K562 (cell line): ENCODE results near the gene DPH7.

ENCODE experiments used
- CTBP1 ChIP-seq: fragments of 450-650 bp; IDR thresholded peaks from 2 replicates; pipeline ENCODE4 v1.6.1; 2016; ENCODE audit warnings: borderline replicate concordance
- EP300 ChIP-seq: IDR thresholded peaks from 2 replicates; pipeline ENCODE4 v1.6.1; 2012; ENCODE audit warnings: low read length, improper control_type of control experiment
- ETS1 ChIP-seq: conservative IDR thresholded peaks from 2 replicates; pipeline ENCODE4 v1.6.1; 2011; ENCODE audit warnings: low read depth, mild to moderate bottlenecking, low read length; ENCODE audit not compliant: control insufficient read depth
- FOXA1 ChIP-seq: fragments of 450-650 bp; IDR thresholded peaks from 2 replicates; pipeline ENCODE4 v1.6.1; 2016; ENCODE audit warnings: mild to moderate bottlenecking, borderline replicate concordance
- POLR2A ChIP-seq: fragments of 450-650 bp; conservative IDR thresholded peaks from 2 replicates; pipeline ENCODE4 v1.6.1; 2016
- TF ChIP-seq, protein P1 (sequence below), 3 experiments: IDR thresholded peaks in 2 of 3; conservative IDR thresholded peaks in 1 of 3; 2 replicates each; pipeline ENCODE4 v1.5.1; 2011 to 2012; ENCODE audit warnings: low read length in 3 of 3, mild to moderate bottlenecking in 3 of 3, control low read depth in 2 of 3, improper control_type of control experiment in 1 of 3, inconsistent platforms in 1 of 3, low read depth in 1 of 3, mixed read lengths in 1 of 3, moderate library complexity in 1 of 3; ENCODE audit not compliant: insufficient read depth in 2 of 3
- TF ChIP-seq, protein P2 (sequence below): fragments of 450-650 bp; IDR thresholded peaks from 2 replicates; pipeline ENCODE4 v1.6.1; 2016; ENCODE audit warnings: low read depth
- TF ChIP-seq, protein P3 (sequence below): sonication (generic); formaldehyde crosslinking; IDR thresholded peaks from 2 replicates; pipeline ENCODE4 v1.8.1; 2022; ENCODE audit warnings: missing genetic modification reagents

DNA sequence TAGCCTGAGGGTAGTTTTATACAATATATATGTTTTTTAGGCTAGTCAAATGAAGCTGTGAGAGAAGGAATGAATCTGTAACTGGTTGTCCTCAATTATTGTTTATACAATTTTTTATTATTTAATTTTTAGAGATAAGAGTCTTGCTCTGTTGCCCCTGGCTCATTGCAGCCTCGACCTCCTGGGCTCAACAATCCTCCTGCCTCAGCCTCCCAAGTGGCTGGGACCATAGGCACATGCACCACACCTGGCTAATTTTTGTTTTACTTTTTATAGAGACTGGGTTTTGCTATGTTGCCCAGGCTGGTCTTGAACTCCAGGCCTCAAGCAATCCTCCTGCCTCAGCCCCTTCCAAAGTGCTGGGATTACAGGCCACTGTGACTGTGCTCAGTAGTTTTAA lies 24.4 kb downstream of the DPH7 start:
- no peak for TF ChIP-seq FOXA1
- TF ChIP-seq, protein P1, sequence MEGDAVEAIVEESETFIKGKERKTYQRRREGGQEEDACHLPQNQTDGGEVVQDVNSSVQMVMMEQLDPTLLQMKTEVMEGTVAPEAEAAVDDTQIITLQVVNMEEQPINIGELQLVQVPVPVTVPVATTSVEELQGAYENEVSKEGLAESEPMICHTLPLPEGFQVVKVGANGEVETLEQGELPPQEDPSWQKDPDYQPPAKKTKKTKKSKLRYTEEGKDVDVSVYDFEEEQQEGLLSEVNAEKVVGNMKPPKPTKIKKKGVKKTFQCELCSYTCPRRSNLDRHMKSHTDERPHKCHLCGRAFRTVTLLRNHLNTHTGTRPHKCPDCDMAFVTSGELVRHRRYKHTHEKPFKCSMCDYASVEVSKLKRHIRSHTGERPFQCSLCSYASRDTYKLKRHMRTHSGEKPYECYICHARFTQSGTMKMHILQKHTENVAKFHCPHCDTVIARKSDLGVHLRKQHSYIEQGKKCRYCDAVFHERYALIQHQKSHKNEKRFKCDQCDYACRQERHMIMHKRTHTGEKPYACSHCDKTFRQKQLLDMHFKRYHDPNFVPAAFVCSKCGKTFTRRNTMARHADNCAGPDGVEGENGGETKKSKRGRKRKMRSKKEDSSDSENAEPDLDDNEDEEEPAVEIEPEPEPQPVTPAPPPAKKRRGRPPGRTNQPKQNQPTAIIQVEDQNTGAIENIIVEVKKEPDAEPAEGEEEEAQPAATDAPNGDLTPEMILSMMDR (IDR thresholded peaks at IDR 0.05 in 2 of 3, conservative IDR thresholded peaks at IDR 0.05 in 1 of 3; ENCODE audit: insufficient read depth in 2 of 3, low read depth in 1 of 3, low read length in 3 of 3) = no peak
- TF ChIP-seq CTBP1 = no peak
- TF ChIP-seq, protein P2, sequence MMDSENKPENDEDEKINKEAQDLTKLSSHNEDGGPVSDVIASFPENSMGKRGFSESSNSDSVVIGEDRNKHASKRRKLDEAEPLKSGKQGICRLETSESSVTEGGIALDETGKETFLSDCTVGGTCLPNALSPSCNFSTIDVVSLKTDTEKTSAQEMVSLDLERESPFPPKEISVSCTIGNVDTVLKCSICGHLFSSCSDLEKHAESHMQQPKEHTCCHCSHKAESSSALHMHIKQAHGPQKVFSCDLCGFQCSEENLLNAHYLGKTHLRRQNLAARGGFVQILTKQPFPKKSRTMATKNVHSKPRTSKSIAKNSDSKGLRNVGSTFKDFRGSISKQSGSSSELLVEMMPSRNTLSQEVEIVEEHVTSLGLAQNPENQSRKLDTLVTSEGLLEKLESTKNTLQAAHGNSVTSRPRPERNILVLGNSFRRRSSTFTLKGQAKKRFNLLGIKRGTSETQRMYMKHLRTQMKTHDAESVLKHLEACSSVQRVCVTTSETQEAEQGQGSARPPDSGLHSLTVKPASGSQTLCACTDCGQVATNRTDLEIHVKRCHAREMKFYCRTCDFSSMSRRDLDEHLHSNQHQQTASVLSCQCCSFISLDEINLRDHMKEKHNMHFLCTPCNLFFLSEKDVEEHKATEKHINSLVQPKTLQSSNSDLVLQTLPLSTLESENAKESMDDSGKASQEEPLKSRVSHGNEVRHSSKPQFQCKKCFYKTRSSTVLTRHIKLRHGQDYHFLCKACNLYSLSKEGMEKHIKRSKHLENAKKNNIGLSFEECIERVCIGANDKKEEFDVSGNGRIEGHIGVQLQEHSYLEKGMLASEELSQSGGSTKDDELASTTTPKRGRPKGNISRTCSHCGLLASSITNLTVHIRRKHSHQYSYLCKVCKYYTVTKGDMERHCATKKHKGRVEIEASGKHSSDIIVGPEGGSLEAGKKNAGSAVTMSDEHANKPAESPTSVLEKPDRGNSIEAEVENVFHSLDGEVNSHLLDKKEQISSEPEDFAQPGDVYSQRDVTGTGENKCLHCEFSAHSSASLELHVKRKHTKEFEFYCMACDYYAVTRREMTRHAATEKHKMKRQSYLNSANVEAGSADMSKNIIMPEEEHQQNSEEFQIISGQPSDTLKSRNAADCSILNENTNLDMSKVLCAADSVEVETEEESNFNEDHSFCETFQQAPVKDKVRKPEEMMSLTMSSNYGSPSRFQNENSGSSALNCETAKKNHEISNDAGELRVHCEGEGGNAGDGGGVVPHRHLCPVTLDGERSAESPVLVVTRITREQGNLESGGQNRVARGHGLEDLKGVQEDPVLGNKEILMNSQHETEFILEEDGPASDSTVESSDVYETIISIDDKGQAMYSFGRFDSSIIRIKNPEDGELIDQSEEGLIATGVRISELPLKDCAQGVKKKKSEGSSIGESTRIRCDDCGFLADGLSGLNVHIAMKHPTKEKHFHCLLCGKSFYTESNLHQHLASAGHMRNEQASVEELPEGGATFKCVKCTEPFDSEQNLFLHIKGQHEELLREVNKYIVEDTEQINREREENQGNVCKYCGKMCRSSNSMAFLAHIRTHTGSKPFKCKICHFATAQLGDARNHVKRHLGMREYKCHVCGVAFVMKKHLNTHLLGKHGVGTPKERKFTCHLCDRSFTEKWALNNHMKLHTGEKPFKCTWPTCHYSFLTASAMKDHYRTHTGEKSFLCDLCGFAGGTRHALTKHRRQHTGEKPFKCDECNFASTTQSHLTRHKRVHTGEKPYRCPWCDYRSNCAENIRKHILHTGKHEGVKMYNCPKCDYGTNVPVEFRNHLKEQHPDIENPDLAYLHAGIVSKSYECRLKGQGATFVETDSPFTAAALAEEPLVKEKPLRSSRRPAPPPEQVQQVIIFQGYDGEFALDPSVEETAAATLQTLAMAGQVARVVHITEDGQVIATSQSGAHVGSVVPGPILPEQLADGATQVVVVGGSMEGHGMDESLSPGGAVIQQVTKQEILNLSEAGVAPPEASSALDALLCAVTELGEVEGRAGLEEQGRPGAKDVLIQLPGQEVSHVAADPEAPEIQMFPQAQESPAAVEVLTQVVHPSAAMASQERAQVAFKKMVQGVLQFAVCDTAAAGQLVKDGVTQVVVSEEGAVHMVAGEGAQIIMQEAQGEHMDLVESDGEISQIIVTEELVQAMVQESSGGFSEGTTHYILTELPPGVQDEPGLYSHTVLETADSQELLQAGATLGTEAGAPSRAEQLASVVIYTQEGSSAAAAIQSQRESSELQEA = no peak
- TF ChIP-seq, protein P3, sequence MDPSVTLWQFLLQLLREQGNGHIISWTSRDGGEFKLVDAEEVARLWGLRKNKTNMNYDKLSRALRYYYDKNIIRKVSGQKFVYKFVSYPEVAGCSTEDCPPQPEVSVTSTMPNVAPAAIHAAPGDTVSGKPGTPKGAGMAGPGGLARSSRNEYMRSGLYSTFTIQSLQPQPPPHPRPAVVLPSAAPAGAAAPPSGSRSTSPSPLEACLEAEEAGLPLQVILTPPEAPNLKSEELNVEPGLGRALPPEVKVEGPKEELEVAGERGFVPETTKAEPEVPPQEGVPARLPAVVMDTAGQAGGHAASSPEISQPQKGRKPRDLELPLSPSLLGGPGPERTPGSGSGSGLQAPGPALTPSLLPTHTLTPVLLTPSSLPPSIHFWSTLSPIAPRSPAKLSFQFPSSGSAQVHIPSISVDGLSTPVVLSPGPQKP = no peak
- TF ChIP-seq POLR2A = no peak
- no peak for TF ChIP-seq ETS1
- no peak for TF ChIP-seq EP300
